IMR-90 (cell line): Measurements from ENCODE around the gene TTC39C. TPM values are rescaled to one million over a fixed set of nuclear protein-coding genes. Genes with fewer than 3 reads are reported as not detected.

Source experiments
- ATAC-seq: fragments of 200-7000 bp; cut with Tn5 transposase; 2 replicates; pipeline ENCODE4 v1.9.1; 2020; ENCODE audit warnings: low read depth, mild to moderate bottlenecking, moderate library complexity
- BruUV-seq: library from RNA; stranded (reverse); fragments of 400-500 nt; replicated peaks from 2 replicates; lab custom pipeline; 2021; lab: Mats Ljungman, UMichigan
- CTCF ChIA-PET: fragments of 300-600 bp; formaldehyde crosslinking; extraction: SDS; loops from one replicate; lab custom pipeline; 2021; ENCODE audit warnings: antibody characterized with exemption; lab: Yijun Ruan, JAX
- POLR2A ChIA-PET: fragments of 300-600 bp; sonication (Branson Sonifier 250); formaldehyde crosslinking; loops from one replicate; lab custom pipeline; 2022; ENCODE audit warnings: antibody characterized with exemption; ENCODE audit not compliant: unreplicated experiment; lab: Charles Lee
- DNase-seq: peaks from one replicate; pipeline ENCODE4 v3.0.0; 2013
- H2AFZ ChIP-seq: replicated peaks from 2 replicates; pipeline ENCODE3; 2013; ENCODE audit warnings: low read length, mild to moderate bottlenecking; ENCODE audit not compliant: poor library complexity
- H2AK5ac ChIP-seq: 2 replicates; pipeline ENCODE4 v1.6.1; 2013; ENCODE audit warnings: low read depth, low read length, inconsistent platforms
- H2AK9ac ChIP-seq: replicated peaks from 2 replicates; pipeline ENCODE3; 2013; ENCODE audit warnings: mild to moderate bottlenecking, low read depth, low read length, moderate library complexity; ENCODE audit not compliant: poor library complexity
- H2BK120ac ChIP-seq: 2 replicates; pipeline ENCODE4 v1.6.1; 2013; ENCODE audit warnings: low read depth, low read length, inconsistent platforms
- H2BK15ac ChIP-seq: 3 replicates; pipeline ENCODE4 v1.6.1; 2013; ENCODE audit warnings: low read depth, low read length, inconsistent platforms
- H2BK20ac ChIP-seq: 2 replicates; pipeline ENCODE4 v1.6.1; 2013; ENCODE audit warnings: low read depth, mild to moderate bottlenecking, inconsistent platforms, low read length, moderate library complexity
- H2BK5ac ChIP-seq: 2 replicates; pipeline ENCODE4 v1.6.1; 2013; ENCODE audit warnings: mild to moderate bottlenecking, low read depth, low read length, inconsistent platforms; ENCODE audit not compliant: poor library complexity, severe bottlenecking
- H3K14ac ChIP-seq: replicated peaks from 2 replicates; pipeline ENCODE4 v1.6.1; 2013; ENCODE audit warnings: low read depth, low read length, inconsistent platforms
- H3K18ac ChIP-seq: 2 replicates; pipeline ENCODE4 v1.6.1; 2013; ENCODE audit warnings: low read depth, low read length, control low read depth
- H3K23ac ChIP-seq: 2 replicates; pipeline ENCODE4 v1.6.1; 2013; ENCODE audit warnings: low read depth, low read length, inconsistent platforms
- H3K27ac ChIP-seq: 2 replicates; pipeline ENCODE4 v1.5.1; 2013; ENCODE audit warnings: mild to moderate bottlenecking, control low read depth, low read length; ENCODE audit not compliant: insufficient read depth
- H3K27me3 ChIP-seq: 2 replicates; pipeline ENCODE4 v1.6.1; 2013; ENCODE audit warnings: low read length; ENCODE audit not compliant: control insufficient read depth, insufficient read depth
- H3K36me3 ChIP-seq: 2 replicates; pipeline ENCODE4 v1.6.1; 2013; ENCODE audit warnings: low read length, mixed read lengths; ENCODE audit not compliant: control insufficient read depth, insufficient read depth
- H3K4ac ChIP-seq: 2 replicates; pipeline ENCODE4 v1.6.1; 2013; ENCODE audit warnings: low read depth, low read length, inconsistent platforms
- H3K4me1 ChIP-seq: 2 replicates; pipeline ENCODE4 v1.6.1; 2013; ENCODE audit warnings: low read length, mixed read lengths; ENCODE audit not compliant: control insufficient read depth, insufficient read depth
- H3K4me2 ChIP-seq: 2 replicates; pipeline ENCODE4 v1.6.1; 2013; ENCODE audit warnings: low read depth, mild to moderate bottlenecking, control low read depth, low read length, moderate library complexity
- H3K4me3 ChIP-seq: 2 replicates; pipeline ENCODE4 v1.5.1; 2013; ENCODE audit warnings: low read depth, mild to moderate bottlenecking, control low read depth, low read length, moderate library complexity; ENCODE audit not compliant: insufficient read depth
- H3K56ac ChIP-seq: 2 replicates; pipeline ENCODE4 v1.6.1; 2013; ENCODE audit warnings: low read length, inconsistent platforms; ENCODE audit not compliant: insufficient read depth; ENCODE audit errors: extremely low read depth
- H3K79me1 ChIP-seq, 2 experiments: 2 replicates each; pipeline ENCODE4 v1.6.1; 2013; ENCODE audit warnings: low read length in 2 of 2, inconsistent platforms in 1 of 2, low read depth in 1 of 2
- H3K9ac ChIP-seq: 2 replicates; pipeline ENCODE4 v1.6.1; 2013; ENCODE audit warnings: low read depth, low read length, control low read depth
- H3K9me1 ChIP-seq: 2 replicates; pipeline ENCODE4 v1.6.1; 2013; ENCODE audit warnings: low read length, inconsistent platforms; ENCODE audit not compliant: insufficient read depth
- H3K9me3 ChIP-seq: 2 replicates; pipeline ENCODE4 v1.6.1; 2013; ENCODE audit warnings: low read length; ENCODE audit not compliant: control insufficient read depth, insufficient read depth
- H4K20me1 ChIP-seq: 2 replicates; pipeline ENCODE4 v1.6.1; 2013; ENCODE audit warnings: low read length, inconsistent platforms; ENCODE audit not compliant: insufficient read depth
- H4K5ac ChIP-seq: 2 replicates; pipeline ENCODE4 v1.6.1; 2013; ENCODE audit warnings: mild to moderate bottlenecking, low read depth, low read length, control low read depth
- H4K8ac ChIP-seq, 2 experiments: 2 replicates each; pipeline ENCODE4 v1.6.1; 2013; ENCODE audit warnings: low read depth in 2 of 2, low read length in 2 of 2, control low read depth in 1 of 2, inconsistent platforms in 1 of 2
- H4K91ac ChIP-seq: 2 replicates; pipeline ENCODE4 v1.6.1; 2013; ENCODE audit warnings: low read depth, low read length, inconsistent platforms; ENCODE audit not compliant: insufficient read depth
- CEBPB ChIP-seq: IDR thresholded peaks from 2 replicates; pipeline ENCODE4 v1.6.1; 2012; ENCODE audit warnings: low read depth, low read length, improper control_type of control experiment
- USF2 ChIP-seq: fragments of 150-350 bp; IDR thresholded peaks from 2 replicates; pipeline ENCODE4 v1.6.1; 2017; ENCODE audit warnings: mild to moderate bottlenecking, antibody characterized with exemption, low read length, low read depth
- WGBS, 2 experiments: methylation state at CpG; one replicate each; pipeline versions ENCODE4 v1.1.5 to v1.1.7; 2013; ENCODE audit warnings: missing lambda C conversion rate in 2 of 2; ENCODE audit not compliant: insufficient read length in 1 of 2; ENCODE audit errors: extremely low coverage in 2 of 2; 5-methylcytosine and 5-hydroxymethylcytosine counted together
- dilution Hi-C: fragments of 300-500 bp; cut with HindIII; formaldehyde crosslinking; loops from one replicate; pipeline ENCODE4 v1.14.3; 2018; ENCODE audit warnings: low sequenced_read_pairs; ENCODE audit not compliant: unreplicated experiment
- in situ Hi-C: fragments of 300-500 bp; cut with MboI; formaldehyde crosslinking; loops from 3 replicates; pipeline ENCODE4 v1.14.3; 2019; ENCODE audit warnings: low sequenced_read_pairs, inconsistent platforms, mixed read lengths
- intact Hi-C: fragments of 100-400 bp; cut with micrococcal nuclease; formaldehyde crosslinking; loops from 2 replicates; pipeline ENCODE4 v1.10.0; 2022
- polyA plus RNA-seq, 3 experiments: library from polyadenylated mRNA; depleted of rRNA; stranded (reverse); fragments of >200 nt; gene quantifications; 2 replicates each; pipeline ENCODE4 v1.2.3, GENCODE V29; 2012; ENCODE audit warnings: low replicate concordance in 1 of 3
- total RNA-seq: library from RNA; depleted of rRNA; stranded (reverse); fragments of >200 nt; gene quantifications from 2 replicates; pipeline ENCODE4 v1.2.3, GENCODE V29; 2012

The TTC39C gene
- total and polyA plus RNA-seq, 2 of the 4 experiments (the other 2 are of a cell fraction): 8.0 to 20.8 TPM

GRCh38 chr18:24009651-24010333, 4.8 kb upstream of the TTC39C start:
- Histone ChIP-seq H3K4me3 (no peak overlapping the region), H2BK15ac (no peak overlapping the region), H2BK20ac (no peak overlapping the region), H3K14ac (no peak overlapping the region), H3K18ac (no peak overlapping the region), H4K8ac (no peak overlapping the region), H3K79me1 (no peaks in the 10 kb centered on the region), H4K5ac (no peak overlapping the region), H2AK5ac (no peak overlapping the region), H3K56ac (no peak overlapping the region), H3K9ac (no peak overlapping the region), H3K4me2 (no peak overlapping the region), H2AK9ac (no peak overlapping the region), H3K9me1 (no peaks in the 10 kb centered on the region), H2BK120ac (no peak overlapping the region), H4K20me1 (no peaks in the 10 kb centered on the region), H3K9me3 (no peaks in the 10 kb centered on the region), H4K91ac (no peak overlapping the region), H3K36me3 (no peaks in the 10 kb centered on the region), H3K27me3 (peaks cover 11% of the 10 kb centered on the region), H3K23ac (no peak overlapping the region), H2AFZ (no peak overlapping the region), H3K4me1 (peaks cover 2% of the 10 kb centered on the region; the same call in 1 of the 2 replicates), H3K4ac (no peak overlapping the region), H3K27ac (no peak overlapping the region), H2BK5ac (no peak overlapping the region)
- BruUV-seq: no TSS peak
- in situ Hi-C loops: no loop called here
- TF ChIP-seq USF2 (no peak), CEBPB (no peak)
- WGBS, 2 experiments: 28% methylated on average over 2 of the region's 7 CpGs; no CpG with 5 or more reads in 1 of the 2 experiments
- POLR2A ChIA-PET: no interaction called here
- DNase-seq (no peak), ATAC-seq (no peak)
- dilution Hi-C loops: no loop called here
- intact Hi-C loops: loop anchor here (5.0 to 10.0 kb wide), 2 partner anchors 82 to 385 kb away; no protein-coding TSS in a partner anchor
- CTCF ChIA-PET: no interaction called here
